Spleen (tissue), 11 donors: Measurements from ENCODE around the gene IFI30. TPM values are rescaled to one million over a fixed set of nuclear protein-coding genes. Genes with fewer than 3 reads are reported as not detected.

ENCODE experiments used
- polyA plus RNA-seq, 3 donors: library from polyadenylated mRNA; stranded (reverse); fragments of 200-250 nt; gene quantifications; one replicate each; pipeline ENCODE4 v1.2.1, GENCODE V29; 2013
- small RNA-seq, 4 donors: library from RNA; depleted of rRNA; stranded (forward); fragments of <200 nt; gene quantifications; one replicate each; pipeline ENCODE3, GENCODE V24; 2016
- total RNA-seq, 7 donors: library from RNA; depleted of rRNA in 3 of 7; stranded (reverse); fragments of >200 nt in 3 of 7; fragmentation: NEBNext Ultra II Directional in 4 of 7; extraction: Animal tissue kit (Norgen Biotek cat#: 25700) in 4 of 7; gene quantifications; one replicate each; pipeline versions ENCODE4 v1.1.0 to v1.2.1, GENCODE V29; 2016 to 2021
- donor health status: healthy with polysubstance abuse.
- donor health status: DM: no; HTN: no; CAD: no; lungs with moderate emphysema.
- donor health status: DM: no; HTN: no; CAD: no.
- donor health status: Bipolar disorder and iron deficiency.
- donor health status: healthy.
- donor health status: DM: no; HTN: no; CAD: no.
- donor health status: DM: yes; HTN: yes; CAD: no.

Gene IFI30
- total and polyA plus RNA-seq, 10 donors, result 206 to 475 (median 288) TPM

Small RNA genes within 50 kb of the gene (small RNA-seq; reads per million reads assigned to genes)
- gene IFI30, result 0 to 0.07 (median 0) reads per million in 4 donors

Other genes starting within 250 kb of the IFI30 start
- 10 to 100 TPM; 29.5 to 48.6 (median 41.2) TPM for gene CCDC124, start 240.8 kb upstream of the IFI30 start, total RNA-seq
- 10 to 100 TPM; 62.4 to 89.9 (median 86.1) TPM for gene CCDC124, start 240.8 kb upstream of the IFI30 start, polyA plus RNA-seq
- gene KCNN1, start 206.7 kb upstream of the IFI30 start, total RNA-seq, result not detected
- gene KCNN1, start 206.7 kb upstream of the IFI30 start, polyA plus RNA-seq, result under 1 TPM; 0.03 to 0.10 (median 0.04) TPM
- gene ARRDC2, start 165.6 kb upstream of the IFI30 start, total RNA-seq, result 10 to 100 TPM; 46.0 to 64.6 (median 50.5) TPM
- gene ARRDC2, start 165.6 kb upstream of the IFI30 start, polyA plus RNA-seq, result 10 to 100 TPM; 61.5 to 70.4 (median 64.8) TPM
- 10 to 100 TPM; 19.7 to 31.6 (median 25.3) TPM for gene IL12RB1, start 86.9 kb upstream of the IFI30 start, total RNA-seq
- 10 to 100 TPM in 2 of 3 donors, 1 to 10 TPM in 1; 9.9 to 21.5 (median 14.8) TPM for gene IL12RB1, start 86.9 kb upstream of the IFI30 start, polyA plus RNA-seq
- 10 to 100 TPM; 31.3 to 52.7 (median 39.4) TPM for gene MAST3, start 76.0 kb upstream of the IFI30 start, total RNA-seq
- 10 to 100 TPM in 2 of 3 donors, 1 to 10 TPM in 1; 8.9 to 17.1 (median 16.1) TPM for gene MAST3, start 76.0 kb upstream of the IFI30 start, polyA plus RNA-seq
- gene PIK3R2, start 20.6 kb upstream of the IFI30 start, total RNA-seq, result 10 to 100 TPM in 6 of 7 donors, 1 to 10 TPM in 1; 6.6 to 22.7 (median 16.3) TPM
- gene PIK3R2, start 20.6 kb upstream of the IFI30 start, polyA plus RNA-seq, result 1 to 10 TPM; 4.2 to 5.1 (median 4.9) TPM
- 10 to 100 TPM in 3 of 7 donors, 1 to 10 TPM in 4; 7.8 to 14.1 (median 9.9) TPM for gene MPV17L2, start 19.4 kb downstream of the IFI30 start, total RNA-seq
- gene MPV17L2, start 19.4 kb downstream of the IFI30 start, polyA plus RNA-seq, result 10 to 100 TPM; 12.1 to 15.4 (median 12.3) TPM
- gene RAB3A, start 30.2 kb downstream of the IFI30 start, total RNA-seq, result 1 to 10 TPM; 1.4 to 6.6 (median 3.3) TPM
- gene RAB3A, start 30.2 kb downstream of the IFI30 start, polyA plus RNA-seq, result 1 to 10 TPM in 2 of 3 donors, under 1 TPM in 1; 0.72 to 1.7 (median 1.3) TPM
- gene PDE4C, start 52.6 kb downstream of the IFI30 start, total RNA-seq, result 1 to 10 TPM in 6 of 7 donors, under 1 TPM in 1; 0.60 to 7.6 (median 3.3) TPM
- gene PDE4C, start 52.6 kb downstream of the IFI30 start, polyA plus RNA-seq, result 1 to 10 TPM in 1 of 3 donors, under 1 TPM in 2; 0.07 to 1.2 (median 0.61) TPM
- gene IQCN, start 100.6 kb downstream of the IFI30 start, total RNA-seq, result 10 to 100 TPM in 3 of 7 donors, 1 to 10 TPM in 4; 4.7 to 17.1 (median 8.6) TPM
- 10 to 100 TPM in 1 of 3 donors, 1 to 10 TPM in 2; 1.4 to 15.6 (median 7.8) TPM for gene IQCN, start 100.6 kb downstream of the IFI30 start, polyA plus RNA-seq
- gene JUND, start 107.8 kb downstream of the IFI30 start, total RNA-seq, result 100 to 1,000 TPM; 119 to 232 (median 159) TPM
- 10 to 100 TPM; 47.5 to 86.5 (median 75.6) TPM for gene JUND, start 107.8 kb downstream of the IFI30 start, polyA plus RNA-seq
- gene LSM4, start 149.3 kb downstream of the IFI30 start, total RNA-seq, result 10 to 100 TPM; 55.8 to 86.5 (median 65.1) TPM
- 100 to 1,000 TPM in 2 of 3 donors, 10 to 100 TPM in 1; 91.6 to 192 (median 151) TPM for gene LSM4, start 149.3 kb downstream of the IFI30 start, polyA plus RNA-seq
- gene PGPEP1, start 166.8 kb downstream of the IFI30 start, total RNA-seq, result 10 to 100 TPM; 20.2 to 65.6 (median 45.1) TPM
- 10 to 100 TPM in 1 of 3 donors, 1 to 10 TPM in 2; 9.3 to 17.3 (median 9.6) TPM for gene PGPEP1, start 166.8 kb downstream of the IFI30 start, polyA plus RNA-seq
- gene GDF15, start 212.3 kb downstream of the IFI30 start, total RNA-seq, result 10 to 100 TPM in 2 of 7 donors, 1 to 10 TPM in 5; 1.9 to 34.3 (median 4.3) TPM
- gene GDF15, start 212.3 kb downstream of the IFI30 start, polyA plus RNA-seq, result 10 to 100 TPM in 1 of 3 donors, under 1 TPM in 2; 0.77 to 15.9 (median 0.96) TPM
- gene LRRC25, start 223.8 kb downstream of the IFI30 start, total RNA-seq, result 100 to 1,000 TPM in 3 of 7 donors, 10 to 100 TPM in 4; 82.2 to 164 (median 90.5) TPM
- gene LRRC25, start 223.8 kb downstream of the IFI30 start, polyA plus RNA-seq, result 10 to 100 TPM; 14.6 to 32.2 (median 16.0) TPM
- gene SSBP4, start 245.6 kb downstream of the IFI30 start, total RNA-seq, result 100 to 1,000 TPM in 1 of 7 donors, 10 to 100 TPM in 6; 56.3 to 103 (median 82.4) TPM
- gene SSBP4, start 245.6 kb downstream of the IFI30 start, polyA plus RNA-seq, result 100 to 1,000 TPM in 1 of 3 donors, 10 to 100 TPM in 2; 80.6 to 143 (median 94.9) TPM